Measurements from ENCODE around the gene OR13C2.
A peak's percentile ranks its signal among the peaks of the same experiment; 100 is the strongest.
"Not testable (repeated sequence)": the region's sequence is repeated elsewhere in the genome, so short reads cannot be mapped to it uniquely, and the experiment has no call there.

Gene OR13C2, protein sequence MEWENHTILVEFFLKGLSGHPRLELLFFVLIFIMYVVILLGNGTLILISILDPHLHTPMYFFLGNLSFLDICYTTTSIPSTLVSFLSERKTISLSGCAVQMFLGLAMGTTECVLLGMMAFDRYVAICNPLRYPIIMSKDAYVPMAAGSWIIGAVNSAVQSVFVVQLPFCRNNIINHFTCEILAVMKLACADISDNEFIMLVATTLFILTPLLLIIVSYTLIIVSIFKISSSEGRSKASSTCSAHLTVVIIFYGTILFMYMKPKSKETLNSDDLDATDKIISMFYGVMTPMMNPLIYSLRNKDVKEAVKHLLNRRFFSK

DNA sequence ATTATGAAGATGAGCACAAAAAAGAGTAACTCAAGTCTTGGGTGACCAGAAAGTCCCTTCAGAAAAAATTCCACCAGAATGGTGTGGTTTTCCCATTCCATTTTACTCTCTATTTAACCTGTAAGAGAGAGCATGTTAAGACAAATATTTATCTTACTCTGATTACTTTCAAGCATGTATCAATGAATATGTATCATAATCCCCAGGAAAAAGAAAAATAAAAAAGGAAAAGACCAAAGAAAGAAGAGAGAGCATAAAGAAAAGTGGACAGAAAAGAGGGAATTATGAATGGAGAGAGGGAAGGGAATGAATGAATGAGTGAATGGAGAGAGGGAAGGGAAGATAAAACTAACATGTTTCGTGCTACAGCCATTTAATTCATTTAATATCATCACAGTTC lies at the start of gene OR13C2:
Gene OR13C2, minus strand, starts transcription at position 101 of the 400 bp plus-strand sequence. Its CDS starts 0 bp downstream, at position 101.
- not testable (repeated sequence) for DNase-seq

- DNase-seq, result no peak
These were observed 30.0 kb upstream of the OR13C2 start for GRCh38 chr9:104635456-104635855.

DNA sequence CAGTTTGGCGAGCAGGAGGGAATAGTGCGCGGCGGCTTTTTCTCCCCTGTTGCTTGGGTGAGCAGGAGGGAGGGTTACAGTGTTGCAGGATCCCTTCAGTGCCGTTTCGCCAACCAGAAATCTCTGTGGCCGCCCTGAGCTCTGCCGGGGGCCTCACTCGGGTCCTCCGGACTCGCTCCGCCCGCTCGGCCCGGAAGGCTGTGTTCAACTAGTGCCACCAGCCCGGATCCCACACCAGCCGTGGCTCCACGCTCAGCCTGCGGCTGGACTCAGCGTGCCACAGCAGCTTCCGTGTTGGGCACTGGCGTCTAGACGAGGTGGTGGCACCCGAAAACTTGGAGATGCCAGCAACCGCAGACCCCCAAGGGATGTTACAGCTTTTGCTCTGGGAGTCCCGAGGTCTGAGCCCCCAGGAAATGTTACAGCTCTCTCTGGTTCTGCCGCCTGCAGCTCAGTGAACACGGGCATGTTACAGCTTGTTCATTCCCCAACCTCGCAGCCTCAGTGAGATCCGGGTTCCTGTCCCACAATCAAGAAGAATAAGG lies 28.6 kb upstream of the OR13C2 start:
- no peak for DNase-seq

GRCh38 chr9:104625964-104626363 lies 20.5 kb upstream of the OR13C2 start:
- not testable (repeated sequence) for DNase-seq

DNA sequence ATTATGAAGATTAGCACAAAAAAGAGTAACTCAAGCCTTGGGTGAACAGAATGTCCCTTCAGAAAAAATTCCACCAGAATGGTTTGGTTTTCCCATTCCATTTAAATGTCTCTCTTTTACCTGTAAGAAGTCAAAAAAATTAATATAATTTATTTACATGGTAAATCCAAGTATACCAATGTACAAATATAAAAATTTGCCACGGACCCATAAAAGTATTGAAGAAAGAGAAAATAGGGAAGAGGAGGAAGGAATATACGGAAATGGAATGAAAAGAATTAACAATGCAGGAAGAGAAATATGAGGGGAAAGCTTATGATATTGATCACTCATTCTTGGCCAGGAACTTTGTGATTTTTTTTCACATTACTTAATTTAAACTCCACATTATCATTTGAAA lies 12.7 kb upstream of the OR13C2 start, which contains the start of gene OR13C9:
Gene OR13C9, minus strand, starts transcription at position 101 of the 400 bp plus-strand sequence. Its CDS starts 0 bp downstream, at position 101.
- DNase-seq, result no peak

DNA sequence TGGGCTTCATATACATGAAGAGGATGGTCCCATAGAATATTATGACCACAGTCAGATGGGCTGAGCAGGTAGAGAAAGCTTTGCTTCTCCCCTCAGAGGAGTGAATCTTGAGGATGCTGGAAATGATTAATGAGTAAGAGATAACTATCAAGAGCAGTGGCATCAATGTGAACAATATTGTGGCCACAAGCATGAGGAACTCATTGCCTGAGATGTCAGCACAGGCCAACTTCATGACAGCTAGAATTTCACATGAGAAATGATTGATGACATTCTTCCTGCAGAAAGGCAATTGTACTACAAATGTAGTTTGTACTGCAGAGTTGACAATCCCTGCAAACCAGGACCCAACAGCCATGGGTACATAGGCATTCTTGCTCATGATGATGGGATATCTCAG lies 12.0 kb upstream of the OR13C2 start:
- no peak for DNase-seq

DNA sequence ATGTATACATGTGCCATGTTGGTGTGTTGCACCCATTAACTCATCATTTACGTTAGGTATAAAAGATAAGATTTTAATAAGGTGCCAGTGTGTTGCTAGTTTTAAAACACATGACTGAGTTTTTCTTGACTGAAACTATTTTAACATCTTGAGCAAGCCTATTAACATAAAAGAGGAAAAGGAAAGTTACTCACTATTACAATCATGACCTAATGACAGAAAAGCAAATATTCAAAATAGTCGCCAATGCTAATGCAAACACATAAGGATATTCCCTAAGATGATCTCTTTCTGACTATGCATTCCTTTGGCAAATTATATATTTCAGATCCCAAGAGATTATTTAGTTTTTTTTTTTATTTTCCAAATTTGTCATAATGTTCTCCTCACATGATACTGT lies 5.8 kb upstream of the OR13C2 start:
- DNase-seq, result no peak

DNA sequence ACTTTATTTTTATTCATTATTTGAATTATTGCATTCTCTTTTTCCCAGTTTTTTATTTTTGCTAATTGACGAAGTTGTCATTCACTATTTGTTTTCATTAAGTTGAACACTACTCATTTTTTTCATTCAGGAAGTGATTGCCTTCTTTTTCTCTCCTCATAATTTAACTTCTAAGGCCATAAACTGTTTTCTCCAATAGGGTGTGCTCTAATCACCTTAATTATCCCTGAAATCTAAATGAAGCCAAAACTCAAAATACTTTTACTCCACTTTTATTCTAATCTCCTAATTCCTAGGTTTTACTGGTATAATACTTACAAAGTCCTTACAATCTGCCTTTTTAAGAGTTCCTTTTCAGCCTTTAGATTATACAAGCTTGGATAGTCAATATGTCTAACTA lies 2.9 kb upstream of the OR13C2 start:
- peak; percentile 21 for DNase-seq

- peak; percentile 56 for DNase-seq
These were observed 725 bp upstream of the OR13C2 start for GRCh38 chr9:104606152-104606551.

- no peak for DNase-seq
These were observed 626 bp downstream of the OR13C2 start for GRCh38 chr9:104604801-104605200.

DNA sequence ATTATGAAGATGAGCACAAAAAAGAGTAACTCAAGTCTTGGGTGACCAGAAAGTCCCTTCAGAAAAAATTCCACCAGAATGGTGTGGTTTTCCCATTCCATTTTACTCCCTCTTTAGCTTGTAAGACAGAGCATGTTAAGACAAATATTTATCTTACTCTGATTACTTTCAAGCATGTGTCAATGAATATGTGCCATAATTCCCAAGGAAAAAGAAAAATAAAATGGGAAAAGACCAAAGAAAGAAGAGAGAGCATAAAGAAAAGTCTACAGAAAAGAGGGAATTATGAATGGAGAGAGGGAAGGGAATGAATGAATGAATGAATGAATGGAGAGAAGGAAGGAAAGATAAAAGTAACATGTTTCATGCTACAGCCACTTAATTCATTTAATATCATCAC lies 6.1 kb downstream of the OR13C2 start, which contains the start of gene OR13C5:
Gene OR13C5, minus strand, starts transcription at position 101 of the 400 bp plus-strand sequence. Its CDS starts 0 bp downstream, at position 101.
- DNase-seq, result not testable (repeated sequence)

- not testable (repeated sequence) for DNase-seq
These were observed 6.7 kb downstream of the OR13C2 start for GRCh38 chr9:104598749-104599148.

GRCh38 chr9:104589626-104590025 lies 15.8 kb downstream of the OR13C2 start:
- DNase-seq, result no peak

- no peak for DNase-seq
These were observed 18.8 kb downstream of the OR13C2 start for GRCh38 chr9:104586496-104587180.

DNA sequence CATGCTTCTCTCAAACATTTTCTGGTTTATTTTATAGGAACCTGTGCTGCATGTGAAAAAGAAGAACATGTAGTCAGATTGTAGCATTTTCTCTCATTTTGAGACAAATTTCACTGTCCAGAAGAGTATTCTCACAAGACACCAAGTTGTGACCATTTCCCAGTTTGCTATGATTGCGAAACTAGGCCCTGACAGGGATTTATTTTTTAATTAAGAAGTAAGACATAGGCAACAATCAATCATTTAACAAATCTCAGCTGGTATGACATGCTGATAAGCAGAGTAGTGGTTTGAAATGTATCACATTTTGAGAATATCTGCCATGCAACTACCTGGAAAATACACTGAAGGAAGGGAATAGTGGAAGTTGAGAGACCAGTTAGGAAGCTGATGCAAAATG lies 24.9 kb downstream of the OR13C2 start:
- no peak for DNase-seq

GRCh38 chr9:104577263-104577662 lies 28.2 kb downstream of the OR13C2 start:
- no peak for DNase-seq

GRCh38 chr9:104575456-104575855 lies 30.0 kb downstream of the OR13C2 start:
- no peak for DNase-seq

DNA sequence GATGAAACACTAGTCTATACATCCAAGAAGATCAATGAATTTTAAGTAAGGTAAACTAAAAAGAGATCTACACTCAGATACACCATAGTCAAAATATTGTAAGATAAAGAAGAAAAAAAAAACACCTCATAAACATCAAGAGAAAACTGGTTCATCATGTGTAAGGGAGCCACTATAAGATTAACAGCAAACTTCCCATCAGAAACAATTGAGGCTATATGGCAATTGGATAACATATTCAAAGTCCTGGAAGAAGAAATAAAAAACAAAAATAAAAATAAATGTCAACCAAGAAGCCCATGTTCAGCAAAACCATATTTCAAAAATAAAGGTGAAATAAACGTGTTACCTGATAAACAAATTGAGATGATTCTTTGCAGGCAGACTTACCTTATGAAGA lies 32.8 kb downstream of the OR13C2 start:
- DNase-seq, result no peak

- DNase-seq, result no peak
These were observed 36.6 kb downstream of the OR13C2 start, which contains the start of gene OR13C8 for GRCh38 chr9:104568868-104569267. Gene OR13C8, plus strand, starts transcription at chr9:104569168. Its CDS starts 0 bp downstream, at chr9:104569168.

DNA sequence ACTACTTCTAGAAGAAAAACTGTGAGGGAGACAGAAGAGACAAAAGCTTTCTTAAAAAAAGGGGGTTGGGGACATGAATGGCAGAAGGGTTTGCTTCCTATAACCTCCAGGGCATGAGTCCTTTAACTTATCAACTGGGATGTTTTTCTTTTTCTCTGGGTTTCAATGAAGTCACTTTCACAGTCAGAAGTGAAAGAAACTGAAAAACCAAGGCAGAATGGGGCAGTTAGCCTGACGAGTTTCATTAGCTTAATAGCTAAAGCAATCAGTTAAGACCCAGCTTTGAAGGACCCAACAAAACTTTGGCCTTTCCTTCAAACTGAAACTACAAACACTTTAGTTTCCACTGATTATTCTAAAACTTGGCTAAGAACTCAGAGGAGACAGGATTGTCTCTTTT lies 41.1 kb downstream of the OR13C2 start:
- no peak for DNase-seq

DNA sequence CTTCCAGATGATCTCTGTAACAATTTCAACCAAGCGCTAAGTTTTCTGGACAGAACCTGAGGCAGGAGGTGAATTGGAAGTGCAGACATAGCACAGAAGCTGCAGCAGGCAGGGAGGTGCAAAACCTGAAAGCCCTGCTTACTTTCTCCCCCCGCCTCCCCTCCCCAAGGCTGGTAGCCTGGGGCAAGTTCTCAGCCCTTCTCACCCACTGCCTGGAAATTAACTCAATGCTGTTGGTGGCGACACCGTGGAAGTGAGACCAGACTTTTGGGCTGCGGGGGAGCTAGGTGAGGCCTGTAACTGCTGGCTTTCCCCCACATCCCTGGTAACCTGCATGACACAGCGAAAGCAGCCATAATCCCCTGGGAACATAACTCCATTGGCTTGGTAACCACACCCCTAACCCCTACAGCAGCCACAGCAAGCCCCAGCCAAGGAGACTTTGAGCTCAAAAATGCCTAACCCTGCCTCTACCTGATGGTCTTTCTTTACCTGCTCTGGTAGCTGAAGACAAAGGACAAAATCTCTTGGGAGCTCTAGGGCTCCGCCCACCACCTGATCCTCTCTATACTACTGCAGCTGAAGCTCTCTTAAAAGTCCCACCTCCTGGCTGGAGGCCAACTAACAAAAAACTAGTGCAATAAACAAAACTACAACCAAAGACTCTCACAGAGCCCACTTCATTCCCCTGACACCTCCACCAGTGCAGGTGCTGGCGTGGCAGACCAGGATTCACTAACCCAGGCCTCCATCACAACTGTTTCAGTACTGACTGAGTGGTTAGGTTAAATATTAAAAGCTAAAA lies 48.4 kb downstream of the OR13C2 start:
- no peak for DNase-seq

DNA sequence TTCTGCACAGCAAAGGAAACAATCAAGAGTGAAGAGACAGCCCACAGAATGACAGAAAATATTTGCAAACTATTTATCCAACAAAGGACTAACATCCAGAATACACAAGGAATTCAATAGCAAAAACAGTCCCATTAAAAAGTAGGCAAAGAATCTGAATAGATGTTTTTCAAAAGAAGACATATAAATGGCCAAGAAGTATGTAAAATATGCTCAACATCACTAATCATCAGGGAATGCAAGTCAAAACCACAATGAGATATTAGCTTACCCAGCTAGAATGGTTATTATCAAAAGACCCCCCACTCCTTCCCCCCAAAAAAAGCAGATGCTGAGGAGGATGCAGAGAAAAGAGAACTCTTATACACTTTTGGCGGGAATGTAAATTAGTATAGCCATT lies 49.9 kb downstream of the OR13C2 start:
- no peak for DNase-seq
